Ishikawa (cell line): ENCODE data around the gene KCNJ1.

Source experiments
- CEBPB ChIP-seq: IDR thresholded peaks from 2 replicates; pipeline ENCODE4 v1.6.1; 2012
- CREB1 ChIP-seq: IDR thresholded peaks from 2 replicates; pipeline ENCODE4 v1.6.1; 2012; ENCODE audit warnings: low read depth
- EGR1 ChIP-seq: IDR thresholded peaks from 2 replicates; pipeline ENCODE4 v1.6.1; 2012
- EP300 ChIP-seq: IDR thresholded peaks from 2 replicates; pipeline ENCODE4 v1.6.1; 2012; ENCODE audit warnings: borderline replicate concordance
- FOXM1 ChIP-seq: IDR thresholded peaks from 2 replicates; pipeline ENCODE4 v1.6.1; 2012; ENCODE audit warnings: low read depth, borderline replicate concordance
- NFIC ChIP-seq: IDR thresholded peaks from 2 replicates; pipeline ENCODE4 v1.6.1; 2012
- TAF1 ChIP-seq: IDR thresholded peaks from 2 replicates; pipeline ENCODE4 v1.6.1; 2012; ENCODE audit warnings: low read depth, mild to moderate bottlenecking
- TCF12 ChIP-seq: IDR thresholded peaks from 2 replicates; pipeline ENCODE4 v1.6.1; 2012; ENCODE audit warnings: low read depth
- TEAD4 ChIP-seq: IDR thresholded peaks from 2 replicates; pipeline ENCODE4 v1.6.1; 2012
- ZBTB7A ChIP-seq: IDR thresholded peaks from 2 replicates; pipeline ENCODE4 v1.6.1; 2012; ENCODE audit warnings: low read depth
- TF ChIP-seq, protein P1 (sequence below): IDR thresholded peaks from 2 replicates; pipeline ENCODE4 v1.6.1; 2012; ENCODE audit warnings: low read depth, mild to moderate bottlenecking
- TF ChIP-seq, protein P2 (sequence below): IDR thresholded peaks from 2 replicates; pipeline ENCODE4 v1.6.1; 2012
- TF ChIP-seq, protein P3 (sequence below): IDR thresholded peaks from 2 replicates; pipeline ENCODE4 v1.6.1; 2012

DNA sequence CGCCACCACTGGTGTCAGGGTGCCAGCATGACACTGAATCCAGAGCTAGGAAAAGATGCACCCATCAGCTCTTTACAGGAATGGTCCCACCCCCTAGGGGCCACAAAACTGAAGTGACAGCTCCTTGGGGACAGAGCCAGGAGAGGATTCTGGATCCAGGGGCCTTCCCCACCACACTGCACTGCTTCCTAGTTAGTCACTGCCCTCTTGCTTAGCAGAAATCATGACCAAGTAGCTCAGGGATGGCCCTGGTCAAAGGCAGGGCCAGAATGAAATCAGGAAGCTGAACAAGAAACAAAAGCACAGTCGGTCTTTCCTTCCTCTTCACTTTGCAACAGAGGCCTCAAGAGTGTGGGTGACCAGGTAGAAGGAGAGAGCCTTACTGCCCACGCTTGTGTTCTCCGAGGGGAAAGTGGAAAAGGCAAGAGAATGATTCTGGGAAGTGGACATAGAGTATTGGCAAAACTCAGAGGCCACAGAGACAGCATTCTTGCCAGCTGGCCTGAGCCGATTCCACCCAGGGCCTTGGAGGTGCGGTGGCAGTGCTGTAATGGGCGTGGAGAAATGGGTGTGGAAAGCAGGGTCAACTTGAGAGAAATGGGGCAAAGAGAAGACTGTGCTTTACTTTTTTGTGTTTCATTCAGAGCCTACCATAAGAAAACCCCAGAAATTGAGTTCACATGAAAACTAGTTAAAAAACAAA is 39.8 kb downstream of the KCNJ1 start:
- TF ChIP-seq ZBTB7A (no peak), TEAD4 (no peak), CEBPB (no peak), EGR1 (no peak), EP300 (no peak), FOXM1 (no peak), TCF12 (no peak), NFIC (no peak), CREB1 (no peak), TAF1 (no peak)
- TF ChIP-seq, protein P1, sequence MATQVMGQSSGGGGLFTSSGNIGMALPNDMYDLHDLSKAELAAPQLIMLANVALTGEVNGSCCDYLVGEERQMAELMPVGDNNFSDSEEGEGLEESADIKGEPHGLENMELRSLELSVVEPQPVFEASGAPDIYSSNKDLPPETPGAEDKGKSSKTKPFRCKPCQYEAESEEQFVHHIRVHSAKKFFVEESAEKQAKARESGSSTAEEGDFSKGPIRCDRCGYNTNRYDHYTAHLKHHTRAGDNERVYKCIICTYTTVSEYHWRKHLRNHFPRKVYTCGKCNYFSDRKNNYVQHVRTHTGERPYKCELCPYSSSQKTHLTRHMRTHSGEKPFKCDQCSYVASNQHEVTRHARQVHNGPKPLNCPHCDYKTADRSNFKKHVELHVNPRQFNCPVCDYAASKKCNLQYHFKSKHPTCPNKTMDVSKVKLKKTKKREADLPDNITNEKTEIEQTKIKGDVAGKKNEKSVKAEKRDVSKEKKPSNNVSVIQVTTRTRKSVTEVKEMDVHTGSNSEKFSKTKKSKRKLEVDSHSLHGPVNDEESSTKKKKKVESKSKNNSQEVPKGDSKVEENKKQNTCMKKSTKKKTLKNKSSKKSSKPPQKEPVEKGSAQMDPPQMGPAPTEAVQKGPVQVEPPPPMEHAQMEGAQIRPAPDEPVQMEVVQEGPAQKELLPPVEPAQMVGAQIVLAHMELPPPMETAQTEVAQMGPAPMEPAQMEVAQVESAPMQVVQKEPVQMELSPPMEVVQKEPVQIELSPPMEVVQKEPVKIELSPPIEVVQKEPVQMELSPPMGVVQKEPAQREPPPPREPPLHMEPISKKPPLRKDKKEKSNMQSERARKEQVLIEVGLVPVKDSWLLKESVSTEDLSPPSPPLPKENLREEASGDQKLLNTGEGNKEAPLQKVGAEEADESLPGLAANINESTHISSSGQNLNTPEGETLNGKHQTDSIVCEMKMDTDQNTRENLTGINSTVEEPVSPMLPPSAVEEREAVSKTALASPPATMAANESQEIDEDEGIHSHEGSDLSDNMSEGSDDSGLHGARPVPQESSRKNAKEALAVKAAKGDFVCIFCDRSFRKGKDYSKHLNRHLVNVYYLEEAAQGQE = no peak
- TF ChIP-seq, protein P2, sequence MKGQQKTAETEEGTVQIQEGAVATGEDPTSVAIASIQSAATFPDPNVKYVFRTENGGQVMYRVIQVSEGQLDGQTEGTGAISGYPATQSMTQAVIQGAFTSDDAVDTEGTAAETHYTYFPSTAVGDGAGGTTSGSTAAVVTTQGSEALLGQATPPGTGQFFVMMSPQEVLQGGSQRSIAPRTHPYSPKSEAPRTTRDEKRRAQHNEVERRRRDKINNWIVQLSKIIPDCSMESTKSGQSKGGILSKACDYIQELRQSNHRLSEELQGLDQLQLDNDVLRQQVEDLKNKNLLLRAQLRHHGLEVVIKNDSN = no peak
- TF ChIP-seq, protein P3, sequence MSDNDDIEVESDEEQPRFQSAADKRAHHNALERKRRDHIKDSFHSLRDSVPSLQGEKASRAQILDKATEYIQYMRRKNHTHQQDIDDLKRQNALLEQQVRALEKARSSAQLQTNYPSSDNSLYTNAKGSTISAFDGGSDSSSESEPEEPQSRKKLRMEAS = no peak
